ENCODE data around the gene NPHP4.

NPHP4 gene

GRCh38 chr1:5989286-5989605, 3.0 kb downstream of the NPHP4 start:
- DNase-seq, result no peak

GRCh38 chr1:5988596-5989285, 3.5 kb downstream of the NPHP4 start:
- no peak for DNase-seq

- DNase-seq, result no peak
Observed at GRCh38 chr1:5986018-5986417, 6.2 kb downstream of the NPHP4 start.

GRCh38 chr1:5985250-5985649, 7.0 kb downstream of the NPHP4 start:
- DNase-seq, result no peak

GRCh38 chr1:5983361-5984103, 8.7 kb downstream of the NPHP4 start:
- peak; percentile 78 for DNase-seq

- DNase-seq, result no peak
Observed at GRCh38 chr1:5982868-5983267, 9.4 kb downstream of the NPHP4 start.

- DNase-seq, result no peak
Observed at GRCh38 chr1:5982276-5982675, 9.9 kb downstream of the NPHP4 start.

GRCh38 chr1:5981009-5981380, 11.2 kb downstream of the NPHP4 start:
- no peak for DNase-seq

- DNase-seq, result peak; percentile 21
Observed at GRCh38 chr1:5980314-5981008, 11.8 kb downstream of the NPHP4 start.

GRCh38 chr1:5979536-5980313, 12.5 kb downstream of the NPHP4 start:
- DNase-seq, result no peak

GRCh38 chr1:5978452-5978851, 13.8 kb downstream of the NPHP4 start:
- DNase-seq, result no peak

- no peak for DNase-seq
Observed at GRCh38 chr1:5977494-5978444, 14.5 kb downstream of the NPHP4 start.

GRCh38 chr1:5976726-5977493, 15.3 kb downstream of the NPHP4 start:
- DNase-seq, result no peak

GRCh38 chr1:5976231-5976630, 16.0 kb downstream of the NPHP4 start:
- DNase-seq, result no peak

- peak; percentile 40 for DNase-seq
Observed at GRCh38 chr1:5975133-5975880, 16.9 kb downstream of the NPHP4 start.

- no peak for DNase-seq
Observed at GRCh38 chr1:5974631-5975030, 17.6 kb downstream of the NPHP4 start.

- DNase-seq, result no peak
Observed at GRCh38 chr1:5973771-5974170, 18.5 kb downstream of the NPHP4 start.

GRCh38 chr1:5972198-5972520, 20.1 kb downstream of the NPHP4 start:
- DNase-seq, result no peak

- no peak for DNase-seq
Observed at GRCh38 chr1:5971471-5972197, 20.6 kb downstream of the NPHP4 start.
